Ishikawa (cell line): ENCODE data around the gene PCED1A.

Experiments
- CEBPB ChIP-seq: IDR thresholded peaks from 2 replicates; pipeline ENCODE4 v1.6.1; 2012
- CREB1 ChIP-seq: IDR thresholded peaks from 2 replicates; pipeline ENCODE4 v1.6.1; 2012; ENCODE audit warnings: low read depth
- EGR1 ChIP-seq: IDR thresholded peaks from 2 replicates; pipeline ENCODE4 v1.6.1; 2012
- MAX ChIP-seq: IDR thresholded peaks from 2 replicates; pipeline ENCODE4 v1.6.1; 2012
- RAD21 ChIP-seq: IDR thresholded peaks from 2 replicates; pipeline ENCODE4 v1.6.1; 2012; ENCODE audit warnings: low read depth
- TF ChIP-seq, protein P1 (sequence below): IDR thresholded peaks from 2 replicates; pipeline ENCODE4 v1.6.1; 2012; ENCODE audit warnings: low read depth, mild to moderate bottlenecking

DNA sequence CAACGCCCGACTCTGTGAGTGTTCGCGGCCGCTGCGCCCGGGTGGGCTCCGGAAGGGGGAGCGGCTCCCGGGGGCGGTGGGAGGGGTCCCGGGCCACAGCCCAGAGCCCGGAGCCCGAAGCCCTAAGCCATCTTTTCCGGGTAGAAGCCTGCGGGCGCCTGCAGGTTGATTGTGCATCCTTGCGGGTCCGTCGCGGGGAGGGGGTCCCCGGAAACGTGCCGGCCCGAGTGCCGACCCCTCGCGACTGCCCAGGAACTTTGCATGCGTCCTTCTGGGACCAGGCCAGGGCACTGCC is 33.2 kb upstream of the PCED1A start:
- TF ChIP-seq, protein P1, sequence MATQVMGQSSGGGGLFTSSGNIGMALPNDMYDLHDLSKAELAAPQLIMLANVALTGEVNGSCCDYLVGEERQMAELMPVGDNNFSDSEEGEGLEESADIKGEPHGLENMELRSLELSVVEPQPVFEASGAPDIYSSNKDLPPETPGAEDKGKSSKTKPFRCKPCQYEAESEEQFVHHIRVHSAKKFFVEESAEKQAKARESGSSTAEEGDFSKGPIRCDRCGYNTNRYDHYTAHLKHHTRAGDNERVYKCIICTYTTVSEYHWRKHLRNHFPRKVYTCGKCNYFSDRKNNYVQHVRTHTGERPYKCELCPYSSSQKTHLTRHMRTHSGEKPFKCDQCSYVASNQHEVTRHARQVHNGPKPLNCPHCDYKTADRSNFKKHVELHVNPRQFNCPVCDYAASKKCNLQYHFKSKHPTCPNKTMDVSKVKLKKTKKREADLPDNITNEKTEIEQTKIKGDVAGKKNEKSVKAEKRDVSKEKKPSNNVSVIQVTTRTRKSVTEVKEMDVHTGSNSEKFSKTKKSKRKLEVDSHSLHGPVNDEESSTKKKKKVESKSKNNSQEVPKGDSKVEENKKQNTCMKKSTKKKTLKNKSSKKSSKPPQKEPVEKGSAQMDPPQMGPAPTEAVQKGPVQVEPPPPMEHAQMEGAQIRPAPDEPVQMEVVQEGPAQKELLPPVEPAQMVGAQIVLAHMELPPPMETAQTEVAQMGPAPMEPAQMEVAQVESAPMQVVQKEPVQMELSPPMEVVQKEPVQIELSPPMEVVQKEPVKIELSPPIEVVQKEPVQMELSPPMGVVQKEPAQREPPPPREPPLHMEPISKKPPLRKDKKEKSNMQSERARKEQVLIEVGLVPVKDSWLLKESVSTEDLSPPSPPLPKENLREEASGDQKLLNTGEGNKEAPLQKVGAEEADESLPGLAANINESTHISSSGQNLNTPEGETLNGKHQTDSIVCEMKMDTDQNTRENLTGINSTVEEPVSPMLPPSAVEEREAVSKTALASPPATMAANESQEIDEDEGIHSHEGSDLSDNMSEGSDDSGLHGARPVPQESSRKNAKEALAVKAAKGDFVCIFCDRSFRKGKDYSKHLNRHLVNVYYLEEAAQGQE: no peak
- TF ChIP-seq CREB1 (no peak), MAX (no peak), EGR1 (no peak), RAD21 (no peak), CEBPB (no peak)
